ENCODE results near the gene GMCL2.

Gene GMCL2

DNA sequence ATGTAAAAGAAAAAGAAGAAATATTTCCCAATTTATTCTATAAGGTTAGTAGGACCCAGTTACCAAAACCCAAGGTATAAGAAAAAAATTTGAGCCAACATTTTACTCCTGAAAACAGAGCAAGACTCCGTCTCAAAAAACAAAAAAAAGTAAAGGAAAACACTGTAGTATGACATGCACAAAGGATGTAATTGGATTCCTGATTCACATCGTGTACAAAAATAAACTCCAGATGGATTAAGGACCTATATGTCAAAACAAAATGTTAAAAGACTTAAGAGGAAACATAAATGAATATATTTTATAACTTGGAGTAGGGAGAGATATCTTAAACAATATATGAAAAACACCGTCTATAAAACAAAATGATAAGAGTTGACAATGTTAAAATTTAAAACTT, 31.7 kb upstream of the GMCL2 start:
- no peak for DNase-seq

DNA sequence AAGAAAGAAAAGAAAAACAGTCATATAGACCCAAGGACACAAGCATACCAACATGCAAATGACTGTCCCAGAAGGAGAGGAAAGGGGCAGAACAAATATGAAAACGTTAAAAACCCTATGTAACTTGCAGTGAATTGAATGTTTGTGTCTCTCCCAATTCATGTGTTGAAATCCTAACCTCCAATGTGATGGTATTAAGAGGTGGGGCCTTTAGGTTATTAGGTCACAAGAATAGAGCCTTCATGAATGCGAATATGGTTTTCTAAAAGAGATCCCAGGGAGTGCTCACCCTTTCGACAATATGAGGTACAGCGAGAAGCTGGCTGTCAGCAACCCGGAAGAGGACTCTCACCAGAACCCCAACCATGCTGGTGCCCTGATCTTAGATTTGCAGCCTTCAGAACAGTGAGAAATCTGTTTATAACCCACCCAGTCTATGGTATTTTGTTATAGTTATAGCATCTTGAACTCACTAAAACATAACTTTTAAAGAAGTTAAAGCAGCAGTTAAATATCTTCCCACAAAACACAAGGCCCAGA, 31.1 kb upstream of the GMCL2 start:
- no peak for DNase-seq

DNA sequence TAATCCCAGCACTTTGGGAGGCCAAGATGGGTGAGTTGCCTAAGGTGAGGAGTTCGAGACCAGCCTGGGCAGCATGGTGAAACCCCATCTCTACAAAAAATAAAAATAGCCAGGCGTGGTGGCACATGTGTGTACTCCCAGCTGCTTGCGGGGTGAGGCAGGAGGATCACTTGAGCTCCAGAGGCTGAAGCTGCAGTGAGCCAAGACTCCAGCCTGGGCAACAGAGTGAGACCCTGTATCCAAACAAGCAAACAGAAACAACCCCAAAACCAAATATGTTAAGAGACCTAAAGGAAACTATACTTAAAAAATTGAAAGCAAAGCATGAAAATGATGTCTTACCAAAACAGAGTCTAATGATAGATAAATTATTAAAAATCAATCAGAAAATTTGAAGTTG, 29.6 kb upstream of the GMCL2 start:
- DNase-seq = no peak

DNA sequence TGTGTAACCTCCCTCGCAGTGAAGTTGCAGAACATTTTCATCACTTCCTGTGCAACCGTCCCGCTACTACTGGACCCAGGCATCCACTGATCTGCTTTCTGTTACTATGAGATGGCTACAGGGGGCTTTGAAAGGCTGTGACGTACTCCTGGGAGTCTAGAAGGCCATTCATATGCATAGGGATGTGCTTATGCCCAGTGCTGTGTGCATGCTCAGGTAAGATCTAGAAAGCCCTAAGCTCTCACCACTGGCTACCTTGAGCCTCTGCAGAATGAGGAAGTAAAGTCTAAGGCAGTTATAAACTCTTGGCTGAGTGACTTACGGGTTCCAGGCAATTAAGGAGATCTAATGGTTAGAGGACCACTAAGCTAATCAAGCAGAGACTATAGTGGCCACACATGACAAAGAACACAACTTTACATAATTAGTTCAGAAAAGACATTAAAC, 28.9 kb upstream of the GMCL2 start:
- DNase-seq = no peak

DNA sequence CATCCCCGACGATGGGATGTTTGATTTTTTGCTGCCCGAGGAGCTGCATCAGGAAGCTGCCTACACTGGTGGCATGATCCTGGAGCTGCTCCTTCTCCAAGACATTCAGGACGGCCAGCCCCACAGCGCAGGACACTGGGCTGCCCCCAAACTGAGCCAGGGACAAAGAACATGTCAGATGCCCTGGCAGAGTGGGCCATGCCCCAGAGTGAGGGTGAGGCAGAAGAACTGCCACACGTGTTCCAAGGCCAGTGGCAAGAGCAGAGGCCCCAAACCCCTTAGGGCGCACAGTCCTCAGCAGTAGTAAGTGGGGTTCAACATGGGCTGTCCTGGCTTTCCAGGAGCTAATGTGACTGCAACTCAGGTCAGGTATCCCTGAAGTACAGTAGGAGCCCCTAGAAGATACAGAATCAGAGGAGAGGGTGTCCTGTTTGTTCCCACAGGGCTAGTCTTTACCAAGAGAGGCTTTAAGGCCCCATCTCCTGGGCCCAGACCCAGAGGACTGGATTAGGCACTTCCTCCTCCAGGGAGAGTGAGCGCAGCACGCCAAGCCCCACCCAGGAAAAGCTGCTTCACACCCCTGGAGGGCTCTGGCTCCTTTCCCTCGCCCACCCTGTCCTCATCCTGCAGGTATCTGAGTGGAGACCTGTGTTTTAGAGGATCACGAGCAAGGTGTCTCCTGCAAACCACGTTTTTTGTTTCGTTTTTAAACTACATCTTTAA, 28.3 kb upstream of the GMCL2 start:
- no peak for DNase-seq

DNA sequence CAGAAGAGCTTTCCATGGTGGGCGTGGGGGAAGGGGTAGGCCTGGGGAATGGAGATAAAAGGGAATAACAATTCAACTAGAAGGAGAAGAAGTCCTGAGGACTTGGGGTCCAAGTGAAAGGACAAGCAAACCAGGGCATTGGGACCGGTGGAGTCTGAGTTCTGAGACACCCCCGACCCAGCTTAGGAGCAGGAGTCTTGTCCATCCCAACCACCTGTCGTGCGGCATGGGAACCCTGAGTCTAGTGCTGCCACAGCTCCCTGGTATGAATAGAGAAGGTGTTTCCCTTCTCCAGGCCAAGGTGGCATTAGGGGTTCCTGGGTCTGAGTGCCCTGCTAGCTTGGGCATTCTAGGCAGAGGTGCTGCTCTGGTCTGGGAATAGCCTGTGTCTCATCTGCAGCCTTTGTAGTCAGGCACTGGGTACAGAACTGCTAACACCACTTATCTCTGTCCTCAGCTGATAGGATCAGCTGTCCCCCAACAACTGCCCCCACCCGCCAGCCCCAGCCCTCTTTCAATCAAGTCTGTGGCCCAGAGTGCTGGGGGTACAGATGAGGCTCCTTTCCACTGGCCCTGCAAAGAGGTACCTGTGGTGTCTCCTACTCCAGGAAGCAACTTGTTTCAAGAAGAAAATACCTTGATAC, 27.1 kb upstream of the GMCL2 start:
- DNase-seq = no peak

DNA sequence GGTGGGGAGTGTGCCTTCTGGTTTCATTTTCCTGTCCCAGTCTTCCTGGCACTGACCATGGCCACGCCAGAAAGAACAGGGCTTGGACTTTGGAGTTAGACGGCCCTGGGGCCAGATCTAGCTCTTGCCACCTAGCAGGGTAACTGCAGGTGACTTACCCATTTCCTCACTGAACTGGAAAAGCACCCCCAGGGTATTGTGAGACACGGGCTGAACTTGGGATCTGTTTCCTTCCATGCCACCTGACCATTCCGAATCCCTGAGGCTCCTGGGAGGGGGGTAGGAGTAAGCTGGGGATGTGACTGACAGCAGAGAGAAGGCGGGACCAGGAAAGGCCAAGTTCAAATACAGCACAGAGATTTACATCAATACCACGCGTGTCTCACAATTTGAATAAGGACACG, 26.6 kb upstream of the GMCL2 start:
- DNase-seq = no peak

DNA sequence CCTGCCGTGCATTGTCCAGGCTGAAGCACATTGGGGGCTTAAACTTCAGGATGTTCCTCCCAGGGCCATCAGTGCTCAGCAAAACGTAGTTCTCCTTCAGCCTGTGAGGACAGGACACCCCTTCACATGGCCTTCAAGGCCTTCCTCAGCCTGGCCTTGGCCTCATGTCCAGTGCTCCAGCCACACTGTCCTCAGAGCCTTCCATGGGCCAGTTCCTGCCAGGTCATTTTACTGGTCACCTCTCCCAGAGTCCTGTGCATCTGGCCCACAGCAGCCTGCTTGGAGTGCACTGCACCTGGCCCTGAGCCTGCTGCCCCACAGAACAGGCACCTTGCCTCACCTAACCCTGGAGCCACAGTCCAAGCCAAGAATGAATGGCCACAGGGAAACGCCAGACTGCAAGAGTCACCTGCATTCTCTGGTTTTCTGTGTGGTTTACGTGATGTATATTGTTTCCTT, 25.9 kb upstream of the GMCL2 start:
- DNase-seq = no peak

DNA sequence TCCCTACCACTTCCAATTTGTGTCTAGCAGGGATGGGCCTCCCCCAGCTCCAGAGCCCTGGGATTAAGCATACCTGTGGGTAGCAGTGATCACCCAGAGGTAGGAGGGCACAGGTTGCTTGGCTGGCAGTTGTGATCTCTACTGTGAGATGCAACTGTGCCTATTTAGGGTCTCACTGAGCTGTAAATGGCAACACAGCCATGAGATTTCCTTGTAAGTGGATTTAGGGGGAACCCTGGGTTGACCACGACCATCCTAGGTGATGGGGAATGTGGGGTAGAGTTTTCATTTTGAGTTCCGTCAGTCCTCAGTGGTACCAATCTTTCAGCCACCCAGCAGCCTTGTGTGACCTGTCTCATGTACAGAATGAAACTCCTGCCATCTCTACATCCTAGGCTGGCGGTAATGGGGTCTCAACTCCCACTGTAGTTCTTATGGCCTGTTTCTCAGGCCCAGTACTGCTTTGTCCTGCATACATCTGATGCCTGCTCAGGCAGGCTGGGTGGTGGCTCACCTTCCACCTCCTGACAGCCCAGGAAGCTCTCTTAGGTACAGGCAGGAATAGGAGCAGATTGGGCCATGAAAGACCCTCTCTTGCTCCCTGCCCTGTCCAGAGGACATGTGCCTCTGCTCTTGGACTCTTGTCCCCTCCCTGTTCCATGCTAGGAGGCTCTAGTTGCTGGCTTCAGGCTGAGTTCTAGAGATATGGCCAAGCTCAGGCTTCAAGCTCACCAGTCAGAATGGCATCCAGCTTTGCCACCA, 25.3 kb upstream of the GMCL2 start:
- DNase-seq = no peak

DNA sequence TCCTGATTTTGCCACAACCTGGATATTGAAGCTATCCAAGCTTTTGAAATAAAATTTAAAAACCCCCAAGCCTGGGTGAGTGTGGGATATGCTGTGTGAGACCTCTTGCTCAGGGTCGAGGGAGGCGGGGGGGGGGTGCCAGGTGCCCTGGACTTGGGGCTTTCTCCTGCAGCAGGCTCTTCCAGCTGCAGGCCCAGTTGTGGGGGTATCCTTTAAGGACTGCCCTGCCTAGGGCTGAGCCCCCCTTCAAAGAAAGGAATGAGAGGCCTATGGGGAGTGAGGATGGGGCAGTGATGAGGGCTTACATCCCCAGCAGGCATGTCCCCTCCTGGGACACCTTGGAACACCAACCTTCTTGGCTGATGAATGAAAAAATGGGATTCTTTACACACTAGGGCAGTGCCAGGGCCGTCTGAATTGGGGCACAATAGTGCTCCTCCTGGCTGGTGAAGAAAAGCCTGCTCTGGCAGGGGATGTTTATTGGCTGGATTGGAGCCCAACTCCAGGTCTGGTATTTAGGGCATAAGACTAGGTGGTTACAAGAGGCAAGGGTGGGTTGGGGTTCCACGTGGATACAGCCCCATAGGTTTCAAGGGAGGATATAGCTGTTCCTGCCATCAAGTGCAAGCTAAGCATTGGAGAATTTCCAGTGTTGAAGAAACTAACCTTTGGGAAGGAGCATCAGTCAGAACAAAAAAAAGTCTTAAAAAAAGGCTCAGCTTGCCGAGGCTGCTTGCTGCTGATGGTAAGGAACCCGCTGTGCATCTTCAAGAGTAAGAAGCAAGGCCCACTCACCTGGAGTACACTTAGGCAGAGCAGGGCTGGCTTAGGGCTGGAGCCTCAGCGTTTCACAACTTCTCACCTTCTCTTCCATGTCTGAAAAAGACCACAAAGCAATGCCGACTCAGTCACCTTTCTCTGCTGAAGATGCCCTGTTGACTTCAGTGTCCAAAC, 24.2 kb upstream of the GMCL2 start:
- DNase-seq = no peak

DNA sequence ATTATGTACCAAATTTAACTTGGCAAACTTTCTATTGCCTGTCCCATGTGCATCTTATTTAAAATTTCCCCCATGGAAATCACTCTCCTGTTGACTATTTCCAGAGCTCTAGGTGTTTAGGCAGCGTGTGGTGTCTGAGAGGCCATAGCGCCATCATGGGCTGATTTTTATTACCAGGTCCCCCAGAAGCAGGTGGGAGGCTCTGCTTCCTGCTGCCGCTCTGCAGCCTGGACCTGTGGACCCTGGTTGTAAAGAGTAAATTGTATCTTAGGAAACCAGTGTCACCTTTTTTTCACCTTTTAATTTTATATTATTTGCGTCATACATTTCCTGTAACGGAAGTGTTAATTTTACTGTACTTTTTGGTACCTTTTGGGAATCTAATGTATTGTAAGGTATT, 23.5 kb upstream of the GMCL2 start:
- no peak for DNase-seq

DNA sequence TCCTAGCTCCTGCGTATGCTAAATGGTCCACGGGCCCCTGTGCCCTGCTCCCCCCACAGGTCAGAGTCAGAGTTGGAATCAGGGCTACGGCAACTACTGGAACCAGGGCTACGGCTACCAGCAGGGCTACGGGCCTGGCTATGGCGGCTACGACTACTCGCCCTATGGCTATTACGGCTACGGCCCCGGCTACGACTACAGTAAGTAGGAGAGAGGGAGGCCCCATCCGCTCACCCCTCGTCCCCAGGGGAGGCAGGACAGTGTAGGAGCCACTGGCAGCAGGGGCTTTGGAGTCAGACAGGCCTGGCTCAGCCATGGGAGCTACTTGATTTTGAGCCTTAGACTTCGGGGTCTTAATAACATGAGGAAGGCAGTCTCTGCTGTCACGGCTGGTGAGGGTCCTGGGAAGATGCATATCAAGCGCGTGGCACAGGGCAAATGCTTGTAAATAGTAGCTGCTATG, 22.9 kb upstream of the GMCL2 start:
- DNase-seq = no peak

DNA sequence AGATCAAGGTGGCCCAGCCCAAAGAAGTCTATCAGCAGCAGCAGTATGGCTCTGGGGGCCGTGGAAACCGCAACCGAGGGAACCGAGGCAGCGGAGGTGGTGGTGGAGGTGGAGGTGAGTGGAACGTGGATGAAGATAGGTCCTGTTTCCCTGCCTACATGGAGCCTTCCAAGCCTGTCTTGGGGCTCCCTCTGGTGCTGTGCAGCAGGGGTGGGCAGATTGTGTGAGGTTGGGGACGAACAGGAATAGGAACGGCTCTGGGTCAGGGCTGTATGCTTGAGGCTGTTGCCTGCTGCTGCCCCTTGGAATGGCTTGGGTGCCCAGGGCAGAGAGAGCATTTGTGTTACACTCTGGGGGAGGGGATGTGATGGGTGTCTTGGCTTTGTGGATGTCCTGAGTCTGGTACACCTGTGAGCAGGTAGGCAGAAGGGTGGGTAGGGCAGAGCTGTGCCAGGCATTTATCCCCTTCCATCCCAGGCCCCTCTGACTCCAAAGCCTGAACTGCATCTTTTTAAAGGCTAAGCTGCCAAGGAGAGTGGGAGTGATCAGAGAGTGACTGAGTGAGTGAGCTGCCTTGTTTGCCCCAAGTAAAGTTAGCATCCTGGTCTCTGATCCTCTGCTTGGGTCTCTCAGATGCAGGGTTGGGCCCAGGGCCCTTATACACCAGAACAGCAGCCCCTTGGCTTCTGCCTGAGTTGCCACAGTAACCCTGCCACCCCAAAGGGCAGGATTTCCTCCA, 22.3 kb upstream of the GMCL2 start:
- DNase-seq = no peak

DNA sequence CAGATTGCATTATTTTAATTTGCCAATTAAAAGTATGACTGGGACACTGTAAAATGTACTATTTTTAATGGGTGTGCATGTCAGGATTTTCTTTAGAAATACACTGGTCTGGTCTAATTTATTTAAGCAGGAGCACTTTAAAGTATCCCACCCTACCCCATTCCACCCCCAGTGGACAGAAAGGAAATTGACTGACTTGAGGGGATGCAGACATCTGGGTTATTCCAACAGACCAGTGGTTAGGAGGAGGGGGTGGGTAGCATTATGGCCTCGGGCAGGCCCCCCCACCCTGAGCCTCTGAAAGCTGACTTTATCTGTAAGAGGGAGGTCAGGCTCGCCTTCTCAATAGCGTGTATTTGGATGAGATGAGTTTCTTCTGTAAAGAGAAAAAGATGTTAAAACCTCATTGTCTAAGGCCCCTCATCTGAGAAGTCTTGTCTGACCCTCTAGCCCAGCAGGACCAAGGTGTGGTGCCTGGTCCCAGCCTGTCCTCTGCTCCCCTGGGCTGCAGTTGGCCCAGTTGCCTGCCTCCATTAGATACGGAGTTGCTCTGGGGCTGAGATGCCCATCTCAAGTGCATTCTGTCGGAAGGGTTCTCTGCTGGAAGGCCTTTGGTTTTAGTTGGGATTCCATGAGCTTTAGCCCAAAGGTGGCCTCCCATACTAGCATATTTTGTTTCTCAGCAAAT, 21.5 kb upstream of the GMCL2 start:
- no peak for DNase-seq

DNA sequence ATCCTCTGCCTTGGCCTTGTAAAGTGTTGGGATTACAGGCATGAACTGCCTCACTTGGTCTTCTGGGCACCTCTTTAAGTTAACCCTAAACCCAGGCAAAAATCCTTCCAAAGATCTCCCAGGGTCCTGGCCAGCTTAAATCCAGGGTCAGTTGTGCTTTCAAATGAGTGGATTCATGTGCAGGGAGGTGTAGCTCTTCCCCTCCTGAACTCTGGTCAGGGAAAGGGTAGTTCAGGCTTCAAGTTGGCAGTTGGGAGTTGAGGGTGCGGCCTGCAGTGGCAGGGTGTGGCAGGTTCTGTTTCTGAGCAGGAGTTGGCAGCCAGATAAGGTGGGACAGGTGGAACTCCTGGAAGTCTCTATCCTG, 20.7 kb upstream of the GMCL2 start:
- no peak for DNase-seq

DNA sequence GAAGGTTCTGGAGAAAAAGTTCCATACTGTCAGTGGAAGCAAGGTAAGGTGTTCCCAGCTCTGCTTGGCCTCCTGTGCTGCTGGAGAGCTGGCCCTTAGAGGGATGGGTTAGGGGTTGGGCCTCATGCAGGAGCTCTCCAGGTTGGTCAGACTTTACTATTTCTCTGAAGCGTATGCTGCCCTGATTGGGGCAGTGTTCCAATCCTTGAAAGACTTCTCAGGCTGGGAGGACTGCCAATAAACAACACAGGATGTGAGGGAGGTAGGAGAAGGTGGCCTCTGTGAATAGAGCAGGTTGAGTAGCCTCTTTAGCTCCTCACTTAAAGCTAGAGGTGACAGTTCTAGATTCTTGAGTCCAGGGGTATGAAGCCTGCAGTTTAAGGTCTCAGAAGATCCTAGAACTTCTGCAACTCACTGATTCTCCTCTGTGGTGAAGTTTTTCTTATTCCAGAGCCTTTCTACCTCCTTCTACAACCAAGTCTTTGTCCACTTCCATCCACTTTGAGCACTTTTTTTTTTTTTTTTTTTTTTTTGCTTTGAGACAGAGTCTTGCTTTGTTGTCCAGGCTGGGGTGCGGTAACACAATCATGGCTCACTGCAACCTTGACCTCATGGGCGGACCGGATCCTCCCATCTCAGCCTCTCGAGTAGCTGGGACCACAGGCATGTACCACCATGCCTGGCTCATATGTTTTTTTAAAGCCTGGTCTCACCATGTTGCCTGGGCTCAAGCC, 20.2 kb upstream of the GMCL2 start:
- DNase-seq = no peak

DNA sequence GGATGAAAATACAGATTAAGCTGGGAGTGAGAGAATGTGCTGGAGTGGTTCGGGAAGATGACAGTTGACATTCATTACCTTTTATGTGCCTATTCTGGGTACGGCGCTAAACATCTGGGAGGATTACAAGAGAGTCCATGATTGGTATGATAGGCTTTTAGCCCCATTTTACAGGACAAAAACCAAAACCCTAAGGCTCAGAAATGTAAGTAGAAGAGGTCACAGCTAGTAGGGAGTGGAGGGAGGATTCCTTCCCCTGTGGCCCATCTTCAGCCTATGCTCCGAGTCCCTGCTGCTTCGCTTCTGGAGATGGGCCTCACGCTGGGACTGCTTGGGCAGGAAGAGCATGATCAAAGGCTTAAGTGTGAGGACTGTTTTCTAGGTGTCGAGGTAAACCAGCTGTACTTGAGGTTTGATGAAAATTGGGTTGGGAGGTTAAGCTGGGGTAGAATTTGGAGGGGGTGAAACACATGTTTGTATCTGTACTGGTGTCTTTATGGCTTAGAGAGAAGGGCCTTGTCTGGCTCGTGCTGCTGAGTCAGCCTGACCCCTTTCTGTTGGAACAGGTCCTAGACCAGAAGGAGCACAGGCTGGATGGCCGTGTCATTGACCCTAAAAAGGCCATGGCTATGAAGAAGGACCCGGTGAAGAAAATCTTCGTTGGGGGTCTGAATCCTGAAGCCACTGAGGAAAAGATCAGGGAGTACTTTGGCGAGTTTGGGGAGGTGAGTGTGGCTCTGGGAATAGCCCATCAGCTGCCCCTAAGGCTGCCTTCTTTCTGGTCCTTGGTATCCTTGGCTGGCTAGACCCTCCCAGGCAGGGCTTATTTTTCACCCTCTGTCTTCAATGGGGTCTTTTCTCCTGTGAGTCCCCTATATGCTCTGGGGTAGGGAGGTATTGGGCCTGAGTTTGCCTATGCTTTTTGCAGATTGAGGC, 19.3 kb upstream of the GMCL2 start:
- no peak for DNase-seq

DNA sequence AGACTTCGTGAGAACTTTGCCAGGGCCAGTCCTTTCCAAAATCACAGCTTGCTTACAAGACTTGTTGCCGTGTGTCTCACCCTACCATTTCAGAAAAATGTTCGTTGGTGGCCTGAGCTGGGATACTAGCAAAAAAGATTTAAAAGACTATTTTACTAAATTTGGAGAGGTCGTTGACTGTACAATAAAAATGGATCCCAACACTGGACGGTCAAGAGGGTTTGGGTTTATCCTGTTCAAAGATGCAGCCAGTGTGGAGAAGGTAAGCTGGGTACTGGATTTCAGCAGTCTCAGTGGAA, 18.5 kb upstream of the GMCL2 start:
- no peak for DNase-seq

Data from NCI-H774 (cell line).